SU-DHL-6 (cell line): ENCODE measurements around the gene NDUFB11.

Experiments
- H2AFZ ChIP-seq: fragments of 200-600 bp; sonication (generic); 2 replicates; pipeline ENCODE4 v1.6.1; 2014; ENCODE audit warnings: low read depth, mild to moderate bottlenecking, moderate library complexity, mixed read lengths, antibody characterized with exemption, low read length; ENCODE audit not compliant: severe bottlenecking
- H3F3A ChIP-seq: fragments of 200-600 bp; shearing (Covaris generic); 2 replicates; pipeline ENCODE4 v1.6.0; 2016; ENCODE audit warnings: antibody characterized with exemption, mild to moderate bottlenecking; ENCODE audit not compliant: insufficient read depth
- H3K27ac ChIP-seq: fragments of 200-600 bp; sonication (generic); 2 replicates; pipeline ENCODE4 v1.5.1; 2016; ENCODE audit warnings: low read depth, mild to moderate bottlenecking, low read length, moderate library complexity, mixed read lengths
- H3K27me3 ChIP-seq: fragments of 200-600 bp; sonication (generic), shearing (Covaris generic); 2 replicates; pipeline ENCODE4 v1.6.0; 2014; ENCODE audit warnings: mild to moderate bottlenecking, low read length
- H3K36me3 ChIP-seq: fragments of 200-600 bp; sonication (generic); 2 replicates; pipeline ENCODE4 v1.6.1; 2014; ENCODE audit warnings: mild to moderate bottlenecking, low read length, mixed read lengths
- H3K4me2 ChIP-seq: fragments of 300-600, 200-600 bp; shearing (Covaris generic), sonication (generic); 2 replicates; pipeline ENCODE4 v1.6.0; 2014; ENCODE audit warnings: low read length, low read depth, mild to moderate bottlenecking; ENCODE audit not compliant: poor library complexity, severe bottlenecking
- H3K4me3 ChIP-seq: fragments of 200-600 bp; sonication (generic); 2 replicates; pipeline ENCODE4 v1.5.1; 2014; ENCODE audit warnings: antibody characterized with exemption, low read length, mild to moderate bottlenecking, mixed read lengths; ENCODE audit not compliant: insufficient read depth, poor library complexity, severe bottlenecking
- H3K79me2 ChIP-seq: fragments of 200-600 bp; sonication (generic); 2 replicates; pipeline ENCODE4 v1.6.1; 2014; ENCODE audit warnings: mild to moderate bottlenecking, low read length, moderate library complexity; ENCODE audit not compliant: insufficient read depth
- H3K9ac ChIP-seq: fragments of 200-600 bp; sonication (generic); 2 replicates; pipeline ENCODE4 v1.7.0; 2014; ENCODE audit warnings: mild to moderate bottlenecking, low read length
- H3K9me2 ChIP-seq: fragments of 200-600 bp; sonication (generic); replicated peaks from 2 replicates; pipeline ENCODE4 v1.6.1; 2014; ENCODE audit warnings: low read length; ENCODE audit not compliant: insufficient read depth
- H3K9me3 ChIP-seq: fragments of 200-600 bp; sonication (generic); 2 replicates; pipeline ENCODE4 v1.6.1; 2014; ENCODE audit warnings: low read length, mixed read lengths; ENCODE audit not compliant: insufficient read depth
- H4K20me1 ChIP-seq: fragments of 200-600 bp; sonication (generic); 2 replicates; pipeline ENCODE4 v1.6.1; 2014; ENCODE audit warnings: low read depth, mild to moderate bottlenecking, antibody characterized with exemption, low read length, moderate library complexity, mixed read lengths
- EZH2phosphoT487 ChIP-seq: fragments of 200-600 bp; sonication (generic), shearing (Covaris generic); conservative IDR thresholded peaks from 2 replicates; pipeline ENCODE4 v1.6.1; 2018; ENCODE audit warnings: mild to moderate bottlenecking, antibody characterized with exemption, low read length, moderate library complexity, mixed read lengths
- TF ChIP-seq, protein P1 (sequence below): fragments of 200-600 bp; sonication (generic); IDR thresholded peaks from one replicate; pipeline ENCODE4 v1.5.1; 2017; ENCODE audit warnings: antibody characterized with exemption, mild to moderate bottlenecking, low read length, moderate library complexity; ENCODE audit not compliant: insufficient read depth, poor library complexity, severe bottlenecking

NDUFB11 gene

DNA sequence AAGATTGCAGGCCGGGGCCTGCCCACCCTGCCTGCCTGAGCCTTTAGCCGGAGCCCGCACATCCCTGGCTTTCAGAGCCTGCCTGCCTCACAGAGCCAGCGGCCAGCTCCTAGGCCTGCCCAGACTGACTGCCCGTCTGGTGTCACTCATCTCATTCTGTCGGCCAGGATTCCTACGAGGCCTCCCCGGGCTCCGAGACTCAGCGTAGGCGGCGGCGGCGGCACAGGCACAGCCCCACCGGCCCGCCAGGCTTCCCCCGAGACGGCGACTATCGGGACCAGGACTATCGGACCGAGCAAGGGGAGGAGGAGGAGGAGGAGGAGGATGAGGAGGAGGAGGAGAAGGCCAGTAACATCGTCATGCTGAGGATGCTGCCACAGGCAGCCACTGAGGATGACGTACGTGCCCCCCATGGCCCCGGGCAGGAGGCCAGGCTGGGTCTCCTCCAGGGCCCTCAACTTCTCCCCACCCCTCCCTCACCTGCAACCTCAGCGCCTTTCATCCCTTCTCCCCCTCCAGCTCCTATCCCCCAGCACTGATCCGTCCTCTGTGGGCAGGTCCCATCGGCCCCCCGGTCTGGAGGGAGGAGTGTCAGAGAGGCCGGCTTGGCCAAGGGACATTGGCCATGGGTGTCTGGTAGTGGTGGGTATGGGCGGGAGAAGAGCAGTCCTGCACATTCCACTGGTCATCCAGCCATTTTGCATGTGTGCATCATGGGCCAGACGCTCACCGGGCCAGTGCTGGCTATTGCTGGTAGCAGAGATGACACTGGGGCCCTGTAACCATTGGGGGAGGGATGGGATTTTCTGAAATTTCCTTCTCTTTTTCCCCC lies 26.6 kb upstream of the NDUFB11 start:
- no peaks in the 10 kb centered on the region for H3K27me3 ChIP-seq
- no peak overlapping the region for H3K4me2 ChIP-seq
- H3K79me2 ChIP-seq: 0 out of 2 replicates have a peak, but pooled peaks cover 4% of the 10 kb centered on the region
- H3K9me2 ChIP-seq: no peaks in the 10 kb centered on the region
- H3K4me3 ChIP-seq: no peak overlapping the region
- no peaks in the 10 kb centered on the region for H3F3A ChIP-seq
- H3K36me3 ChIP-seq: no peaks in the 10 kb centered on the region
- H3K9ac ChIP-seq: no peak overlapping the region
- TF ChIP-seq, protein P1, sequence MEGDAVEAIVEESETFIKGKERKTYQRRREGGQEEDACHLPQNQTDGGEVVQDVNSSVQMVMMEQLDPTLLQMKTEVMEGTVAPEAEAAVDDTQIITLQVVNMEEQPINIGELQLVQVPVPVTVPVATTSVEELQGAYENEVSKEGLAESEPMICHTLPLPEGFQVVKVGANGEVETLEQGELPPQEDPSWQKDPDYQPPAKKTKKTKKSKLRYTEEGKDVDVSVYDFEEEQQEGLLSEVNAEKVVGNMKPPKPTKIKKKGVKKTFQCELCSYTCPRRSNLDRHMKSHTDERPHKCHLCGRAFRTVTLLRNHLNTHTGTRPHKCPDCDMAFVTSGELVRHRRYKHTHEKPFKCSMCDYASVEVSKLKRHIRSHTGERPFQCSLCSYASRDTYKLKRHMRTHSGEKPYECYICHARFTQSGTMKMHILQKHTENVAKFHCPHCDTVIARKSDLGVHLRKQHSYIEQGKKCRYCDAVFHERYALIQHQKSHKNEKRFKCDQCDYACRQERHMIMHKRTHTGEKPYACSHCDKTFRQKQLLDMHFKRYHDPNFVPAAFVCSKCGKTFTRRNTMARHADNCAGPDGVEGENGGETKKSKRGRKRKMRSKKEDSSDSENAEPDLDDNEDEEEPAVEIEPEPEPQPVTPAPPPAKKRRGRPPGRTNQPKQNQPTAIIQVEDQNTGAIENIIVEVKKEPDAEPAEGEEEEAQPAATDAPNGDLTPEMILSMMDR: no peak
- no peak for TF ChIP-seq EZH2phosphoT487
- no peak overlapping the region for H3K27ac ChIP-seq
- no peaks in the 10 kb centered on the region for H4K20me1 ChIP-seq
- no peaks in the 10 kb centered on the region for H3K9me3 ChIP-seq
- H2AFZ ChIP-seq: no peak overlapping the region

DNA sequence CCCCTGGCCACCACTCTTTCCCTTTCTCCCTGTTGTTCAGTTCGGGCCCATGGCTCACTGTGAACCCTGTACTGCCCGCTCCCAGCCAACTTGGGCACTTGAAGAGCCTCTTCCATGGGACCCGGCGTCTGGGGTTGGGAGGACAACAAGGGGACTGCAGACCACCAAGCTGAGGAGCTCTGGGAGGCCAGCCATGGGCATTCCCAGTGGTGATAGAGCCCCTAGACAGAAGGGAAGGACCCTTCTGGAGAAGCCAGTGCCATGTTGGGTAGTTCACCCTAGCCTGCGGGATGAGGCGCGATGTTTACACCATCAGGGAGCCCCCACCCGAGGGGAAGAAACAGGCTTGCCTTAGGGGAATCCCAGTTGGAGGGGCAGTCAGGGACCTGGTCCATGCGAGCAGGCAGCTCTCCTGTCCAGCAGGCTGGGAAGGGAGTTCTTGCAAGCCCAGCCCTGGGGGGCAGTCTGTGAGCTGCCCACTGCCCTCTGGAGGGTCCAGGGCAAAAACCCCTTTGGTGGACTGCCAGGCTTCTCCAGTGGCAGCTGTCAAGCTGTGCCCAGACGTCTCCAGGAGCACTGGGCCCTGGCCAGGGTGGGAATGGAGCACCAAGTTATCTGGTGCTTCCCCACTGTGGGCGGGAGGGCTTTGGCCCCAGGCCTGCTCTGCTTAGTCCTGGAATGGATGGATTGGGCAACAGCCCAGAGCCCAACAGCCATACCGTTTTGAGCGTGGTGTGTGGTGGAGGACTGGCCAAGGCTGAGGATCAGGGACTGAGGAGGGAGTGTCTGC lies 25.4 kb upstream of the NDUFB11 start:
- H3K9me3 ChIP-seq: no peaks in the 10 kb centered on the region
- TF ChIP-seq EZH2phosphoT487: no peak
- TF ChIP-seq, protein P1: no peak

DNA sequence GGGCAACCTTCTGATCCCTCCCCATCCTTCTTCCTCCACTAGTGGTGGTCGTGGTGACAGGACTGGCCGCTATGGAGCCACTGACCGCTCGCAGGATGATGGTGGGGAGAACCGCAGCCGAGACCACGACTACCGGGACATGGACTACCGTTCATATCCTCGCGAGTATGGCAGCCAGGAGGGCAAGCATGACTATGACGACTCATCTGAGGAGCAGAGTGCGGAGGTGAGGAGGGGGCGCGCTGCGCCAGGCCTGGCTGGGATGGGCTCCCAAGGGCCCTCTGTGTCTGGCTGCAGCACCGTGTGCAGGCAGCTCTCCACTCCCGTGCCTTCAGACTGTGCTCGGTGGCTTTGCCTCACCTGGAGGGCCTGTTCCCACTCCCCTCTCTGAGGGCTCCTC lies 24.8 kb upstream of the NDUFB11 start:
- Histone ChIP-seq H3K4me2 (no peak overlapping the region), H3K9me2 (no peaks in the 10 kb centered on the region), H3K9ac (no peak overlapping the region), H3K9me3 (no peaks in the 10 kb centered on the region), H3K36me3 (no peaks in the 10 kb centered on the region), H3K4me3 (no peak overlapping the region), H2AFZ (no peak overlapping the region), H4K20me1 (no peaks in the 10 kb centered on the region), H3K79me2 (peaks cover 12% of the 10 kb centered on the region; the same call in 1 of the 2 replicates), H3F3A (no peaks in the 10 kb centered on the region), H3K27ac (no peak overlapping the region), H3K27me3 (no peaks in the 10 kb centered on the region)
- TF ChIP-seq EZH2phosphoT487: no peak
- TF ChIP-seq, protein P1: no peak

More for the DNA sequence above, 25.4 kb upstream of the NDUFB11 start:
- Histone ChIP-seq H2AFZ (no peak overlapping the region), H3K27me3 (no peaks in the 10 kb centered on the region), H3K9me2 (no peaks in the 10 kb centered on the region), H3K36me3 (no peaks in the 10 kb centered on the region), H3F3A (no peaks in the 10 kb centered on the region), H3K4me2 (no peak overlapping the region), H3K9ac (no peak overlapping the region), H3K79me2 (0 out of 2 replicates have a peak, but pooled peaks cover 6% of the 10 kb centered on the region), H4K20me1 (no peaks in the 10 kb centered on the region), H3K27ac (no peak overlapping the region), H3K4me3 (no peak overlapping the region)
